ENCODE results near the gene ANKRD13B.

- TF ChIP-seq EZH2 (IDR thresholded peaks at IDR 0.05; ENCODE audit: low read length) (no peak), CTCF (optimal IDR thresholded peaks at IDR 0.05 in 1 of 3, IDR thresholded peaks at IDR 0.05 in 1 of 3, conservative IDR thresholded peaks at IDR 0.05 in 1 of 3; ENCODE audit: extremely low read depth in 1 of 3, insufficient read depth in 2 of 3, low read length in 3 of 3) (no peak)
Observed at GRCh38 chr17:29569245-29569950, 23.5 kb upstream of the ANKRD13B start.
